SKM-1 treated with dmso at 0.1 percent for 144 hours (cell line): ENCODE measurements around the gene SRRM2.

ENCODE experiments used
- DNase-seq: peaks from one replicate; lab custom pipeline; 2025; ENCODE audit not compliant: unreplicated experiment; lab: John Stamatoyannopoulos, UW

Gene SRRM2

GRCh38 chr16:2761472-2761871 lies 9.0 kb downstream of the SRRM2 start:
- DNase-seq: no peak

GRCh38 chr16:2761886-2762583 lies 9.6 kb downstream of the SRRM2 start:
- DNase-seq: no peak

GRCh38 chr16:2762711-2763110 lies 10.3 kb downstream of the SRRM2 start:
- no peak for DNase-seq

GRCh38 chr16:2763173-2763572 lies 10.7 kb downstream of the SRRM2 start:
- no peak for DNase-seq

GRCh38 chr16:2764718-2765117 lies 12.3 kb downstream of the SRRM2 start:
- no peak for DNase-seq

GRCh38 chr16:2765462-2766404 lies 13.3 kb downstream of the SRRM2 start:
- DNase-seq: no peak

- DNase-seq: no peak
These were observed 14.1 kb downstream of the SRRM2 start for GRCh38 chr16:2766430-2767139.

GRCh38 chr16:2767140-2767731 lies 14.8 kb downstream of the SRRM2 start:
- DNase-seq: no peak

GRCh38 chr16:2767891-2768290 lies 15.5 kb downstream of the SRRM2 start:
- DNase-seq: no peak

- no peak for DNase-seq
These were observed 16.1 kb downstream of the SRRM2 start for GRCh38 chr16:2768403-2769089.

- DNase-seq: no peak
These were observed 16.7 kb downstream of the SRRM2 start for GRCh38 chr16:2769100-2769529.

- DNase-seq: no peak
These were observed 17.2 kb downstream of the SRRM2 start for GRCh38 chr16:2769675-2770056.

- no peak for DNase-seq
These were observed 17.9 kb downstream of the SRRM2 start for GRCh38 chr16:2770057-2770951.

GRCh38 chr16:2771496-2772402 lies 19.3 kb downstream of the SRRM2 start:
- DNase-seq: no peak

- no peak for DNase-seq
These were observed 20.9 kb downstream of the SRRM2 start for GRCh38 chr16:2773188-2773968.

GRCh38 chr16:2774161-2774891 lies 21.9 kb downstream of the SRRM2 start:
- DNase-seq: no peak

GRCh38 chr16:2775131-2775716 lies 22.8 kb downstream of the SRRM2 start:
- DNase-seq: no peak
